ENCODE data around the gene ZNF90. TPM values are rescaled to one million over a fixed set of nuclear protein-coding genes. Genes with fewer than 3 reads are reported as not detected.

ZNF90 gene
- total and polyA plus RNA-seq, 2 experiments from 2014 or later, result 102 to 122 TPM

Small RNAs within 50 kb of the gene (small RNA-seq; reads per million reads assigned to genes)
- gene AC006539.3 (ENCODE audit: low replicate concordance), result not detected

Other genes starting within 250 kb of the ZNF90 start
- 44.7 and 58.2 TPM in 2 replicates for gene ZNF253, start 212.1 kb upstream of the ZNF90 start, total RNA-seq (2014; rRNA removed; shearing (Covaris generic))
- 17.6 and 31.4 TPM in 2 replicates for gene ZNF253, start 212.1 kb upstream of the ZNF90 start, polyA plus RNA-seq (2016; fragmentation: Nextera tagmentation; extraction: Ambion mirVana)
- gene ZNF93, start 177.1 kb upstream of the ZNF90 start, total RNA-seq (2014; rRNA removed; shearing (Covaris generic)), result 122 and 123 TPM in 2 replicates
- 40.5 and 48.6 TPM in 2 replicates for gene ZNF93, start 177.1 kb upstream of the ZNF90 start, polyA plus RNA-seq (2016; fragmentation: Nextera tagmentation; extraction: Ambion mirVana)
- gene ZNF682, start 38.5 kb upstream of the ZNF90 start, total RNA-seq (2014; rRNA removed; shearing (Covaris generic)), result 17.4 and 25.1 TPM in 2 replicates
- gene ZNF682, start 38.5 kb upstream of the ZNF90 start, polyA plus RNA-seq (2016; fragmentation: Nextera tagmentation; extraction: Ambion mirVana), result 38.3 and 45.1 TPM in 2 replicates
- gene ZNF486, start 89.2 kb downstream of the ZNF90 start, total RNA-seq (2014; rRNA removed; shearing (Covaris generic)), result 37.6 and 38.9 TPM in 2 replicates
- gene ZNF486, start 89.2 kb downstream of the ZNF90 start, polyA plus RNA-seq (2016; fragmentation: Nextera tagmentation; extraction: Ambion mirVana), result 21.2 and 25.4 TPM in 2 replicates

Data from GM23338 (cell line).